H9 (cell line): ENCODE measurements around the gene LDB3. TPM values are rescaled to one million over a fixed set of nuclear protein-coding genes. Genes with fewer than 3 reads are reported as not detected.

Experiments used
- DNase-seq: peaks from one replicate; pipeline ENCODE4 v3.0.0-alpha.2; 2017
- H2AFZ ChIP-seq: one replicate; pipeline ENCODE4 v1.6.1; 2013; ENCODE audit warnings: mild to moderate bottlenecking, low read length, control low read depth, moderate library complexity
- H2AK5ac ChIP-seq: 2 replicates; pipeline ENCODE4 v1.6.1; 2013; ENCODE audit warnings: low read length, control low read depth, mixed read lengths; ENCODE audit not compliant: insufficient read length
- H2BK120ac ChIP-seq: one replicate; pipeline ENCODE4 v1.6.1; 2013; ENCODE audit warnings: low read depth, mild to moderate bottlenecking, low read length, control low read depth, inconsistent platforms; ENCODE audit not compliant: poor library complexity, severe bottlenecking
- H2BK12ac ChIP-seq: 2 replicates; pipeline ENCODE4 v1.6.1; 2013; ENCODE audit warnings: low read length, control low read depth, mixed read lengths, low read depth; ENCODE audit not compliant: insufficient read length
- H2BK15ac ChIP-seq: 2 replicates; pipeline ENCODE4 v1.6.1; 2013; ENCODE audit warnings: low read depth, low read length, control low read depth
- H2BK20ac ChIP-seq: one replicate; pipeline ENCODE4 v1.6.1; 2013; ENCODE audit warnings: low read depth, mild to moderate bottlenecking, low read length, control low read depth, inconsistent platforms; ENCODE audit not compliant: poor library complexity, severe bottlenecking
- H2BK5ac ChIP-seq: 2 replicates; pipeline ENCODE4 v1.6.1; 2013; ENCODE audit warnings: low read length, control low read depth, mixed read lengths; ENCODE audit not compliant: insufficient read length
- H3K14ac ChIP-seq: 2 replicates; pipeline ENCODE4 v1.6.1; 2013; ENCODE audit warnings: low read length, control low read depth; ENCODE audit not compliant: insufficient read depth
- H3K18ac ChIP-seq: 2 replicates; pipeline ENCODE4 v1.6.1; 2013; ENCODE audit warnings: low read depth, mild to moderate bottlenecking, mixed read lengths, low read length, control low read depth; ENCODE audit not compliant: insufficient read length
- H3K23ac ChIP-seq: 2 replicates; pipeline ENCODE4 v1.6.1; 2013; ENCODE audit warnings: low read length, control low read depth, mixed read lengths, low read depth; ENCODE audit not compliant: insufficient read length
- H3K23me2 ChIP-seq: 2 replicates; pipeline ENCODE4 v1.6.1; 2013; ENCODE audit warnings: low read depth, mild to moderate bottlenecking, mixed read lengths, low read length, control low read depth; ENCODE audit not compliant: insufficient read length, poor library complexity, severe bottlenecking
- H3K27ac ChIP-seq: 2 replicates; pipeline ENCODE4 v1.5.1; 2013; ENCODE audit warnings: low read length, control low read depth, mixed read lengths, low read depth; ENCODE audit not compliant: insufficient read length
- H3K27me3 ChIP-seq: 2 replicates; pipeline ENCODE4 v1.6.1; 2013; ENCODE audit warnings: low read length, control low read depth, inconsistent platforms; ENCODE audit not compliant: insufficient read depth
- H3K4ac ChIP-seq: 2 replicates; pipeline ENCODE4 v1.6.1; 2013; ENCODE audit warnings: low read depth, mild to moderate bottlenecking, control low read depth, inconsistent platforms, low read length, moderate library complexity
- H3K4me1 ChIP-seq: 2 replicates; pipeline ENCODE4 v1.6.1; 2013; ENCODE audit warnings: low read length, control low read depth, inconsistent platforms; ENCODE audit not compliant: insufficient read depth
- H3K4me2 ChIP-seq: 2 replicates; pipeline ENCODE4 v1.6.1; 2013; ENCODE audit warnings: low read length, control low read depth, mixed read lengths; ENCODE audit not compliant: insufficient read length, insufficient read depth
- H3K56ac ChIP-seq: 2 replicates; pipeline ENCODE4 v1.6.1; 2013; ENCODE audit warnings: low read depth, mild to moderate bottlenecking, mixed read lengths, low read length, control low read depth; ENCODE audit not compliant: insufficient read length
- H3K79me1 ChIP-seq: 2 replicates; pipeline ENCODE4 v1.6.1; 2013; ENCODE audit warnings: low read depth, mild to moderate bottlenecking, moderate library complexity, low read length, control low read depth, inconsistent platforms; ENCODE audit not compliant: insufficient read depth, poor library complexity, severe bottlenecking
- H3K79me2 ChIP-seq: 2 replicates; pipeline ENCODE4 v1.6.1; 2013; ENCODE audit warnings: low read length, control low read depth, inconsistent platforms; ENCODE audit not compliant: insufficient read depth
- H3K9ac ChIP-seq: 2 replicates; pipeline ENCODE4 v1.6.1; 2013; ENCODE audit warnings: low read length, control low read depth, mixed read lengths; ENCODE audit not compliant: insufficient read length; ENCODE audit errors: extremely low read depth
- H3K9me3 ChIP-seq: one replicate; pipeline ENCODE4 v1.6.1; 2013; ENCODE audit warnings: low read depth, low read length, inconsistent platforms; ENCODE audit not compliant: control insufficient read depth
- H3T11ph ChIP-seq: one replicate; pipeline ENCODE4 v1.6.1; 2013; ENCODE audit warnings: mild to moderate bottlenecking, low read length, control low read depth, inconsistent platforms
- H4K20me1 ChIP-seq: one replicate; pipeline ENCODE4 v1.6.1; 2013; ENCODE audit not compliant: control insufficient read depth, insufficient read length, insufficient read depth
- H4K5ac ChIP-seq: 2 replicates; pipeline ENCODE4 v1.6.1; 2013; ENCODE audit warnings: low read depth, mild to moderate bottlenecking, mixed read lengths, low read length, control low read depth; ENCODE audit not compliant: insufficient read length
- H4K8ac ChIP-seq: replicated peaks from 2 replicates; pipeline ENCODE4 v1.6.1; 2013; ENCODE audit warnings: low read length, control low read depth, mixed read lengths, low read depth; ENCODE audit not compliant: insufficient read length
- H4K91ac ChIP-seq: 2 replicates; pipeline ENCODE4 v1.6.1; 2013; ENCODE audit warnings: low read depth, mild to moderate bottlenecking, moderate library complexity, mixed read lengths, low read length, control low read depth; ENCODE audit not compliant: insufficient read length
- H3K27ac Mint-ChIP-seq, 3 experiments: 2 replicates in 2 of 3; 3 replicates in 1 of 3; pipeline ENCODE4 v1.8.0; 2020 to 2021; ENCODE audit warnings: mixed read lengths in 3 of 3, mild to moderate bottlenecking in 1 of 3, moderate library complexity in 1 of 3
- H3K27me3 Mint-ChIP-seq: 2 replicates; pipeline ENCODE4 v1.8.0; 2021; ENCODE audit warnings: low read depth, mild to moderate bottlenecking, moderate library complexity, mixed read lengths
- H3K36me3 Mint-ChIP-seq, 3 experiments: 2 replicates in 2 of 3; 3 replicates in 1 of 3; pipeline ENCODE4 v1.8.0; 2020 to 2021; ENCODE audit warnings: low read depth in 3 of 3, mixed read lengths in 3 of 3; ENCODE audit not compliant: insufficient read depth in 1 of 3
- H3K4me1 Mint-ChIP-seq, 2 experiments: 2 replicates each; pipeline ENCODE4 v1.8.0; 2020; ENCODE audit warnings: mixed read lengths in 2 of 2
- H3K4me3 Mint-ChIP-seq, 2 experiments: 2 replicates in 1 of 2; 3 replicates in 1 of 2; pipeline ENCODE4 v1.8.0; 2020 to 2021; ENCODE audit warnings: mild to moderate bottlenecking in 2 of 2, mixed read lengths in 2 of 2, moderate library complexity in 1 of 2
- H3K9me3 Mint-ChIP-seq, 2 experiments: 2 replicates in 1 of 2; 3 replicates in 1 of 2; pipeline ENCODE4 v1.8.0; 2020; ENCODE audit warnings: mild to moderate bottlenecking in 2 of 2, mixed read lengths in 2 of 2, moderate library complexity in 1 of 2
- WGBS: extraction: QIAGEN DNeasy Blood & Tissue Kit; methylation state at CpG from one replicate; pipeline ENCODE4 v1.1.7; 2013; ENCODE audit warnings: missing lambda C conversion rate, low lambda C conversion rate, mixed read lengths; ENCODE audit not compliant: insufficient read length; ENCODE audit errors: extremely low coverage; 5-methylcytosine and 5-hydroxymethylcytosine counted together
- total RNA-seq: library from RNA; stranded (reverse); gene quantifications from 2 replicates; pipeline ENCODE4 v1.2.1, GENCODE V29; 2021
- TF ChIP-seq, protein P1 (sequence below): fragments of 200-600 bp; sonication (generic); conservative IDR thresholded peaks from 3 replicates; pipeline ENCODE4 v1.8.0; 2021; ENCODE audit warnings: antibody characterized with exemption, mild to moderate bottlenecking

The LDB3 gene
- total RNA-seq, 1 experiment from 2014 or later, result 0.17 TPM

DNA sequence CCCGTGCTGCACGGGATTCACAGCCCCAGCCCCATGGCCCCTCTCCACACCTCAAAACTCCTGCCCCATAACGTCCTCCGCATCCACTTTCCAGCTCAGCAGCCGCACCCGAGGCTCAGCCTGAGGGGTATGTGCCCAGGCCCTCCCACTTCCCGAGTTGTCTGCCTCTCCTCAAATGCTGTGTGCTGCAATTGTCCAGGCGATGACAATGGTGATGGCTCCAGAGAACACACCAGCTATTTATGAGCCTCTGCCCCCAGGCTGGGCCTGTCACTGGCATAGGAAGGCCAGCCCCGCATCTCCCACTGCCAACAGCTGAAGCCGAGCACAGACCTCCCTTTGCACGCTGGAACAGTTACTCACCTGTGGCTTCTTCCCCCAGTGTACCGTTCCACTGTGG is 2.4 kb upstream of the LDB3 start:
- Mint-ChIP-seq H3K27ac (peak overlapping the region in 1 of 3 experiments; percentile 57; a peak in 1 of 7 replicates), H3K9me3 (no peaks in the 10 kb centered on the region), H3K4me3 (no peak overlapping the region), H3K4me1 (peaks cover 24 to 37% of the 10 kb centered on the region in 2 experiments), H3K27me3 (no peaks in the 10 kb centered on the region; the same call in 1 of the 2 replicates), H3K36me3 (no peaks in the 10 kb centered on the region)
- no peak overlapping the region for H3K9ac ChIP-seq
- H4K20me1 ChIP-seq, result no peaks in the 10 kb centered on the region
- no peak overlapping the region for H4K91ac ChIP-seq
- H3T11ph ChIP-seq, result no peak overlapping the region
- no peaks in the 10 kb centered on the region for H3K27me3 ChIP-seq
- H2BK15ac ChIP-seq, result no peak overlapping the region
- H2BK12ac ChIP-seq, result no peak overlapping the region
- no peak overlapping the region for H3K4me2 ChIP-seq
- H3K23me2 ChIP-seq, result no peaks in the 10 kb centered on the region
- H4K5ac ChIP-seq, result no peak overlapping the region
- H2BK120ac ChIP-seq, result no peak overlapping the region
- H2BK20ac ChIP-seq, result no peak overlapping the region
- no peak overlapping the region for H2BK5ac ChIP-seq
- no peaks in the 10 kb centered on the region; the same call in 1 of the 2 replicates for H3K4me1 ChIP-seq
- no peak for DNase-seq
- no peak overlapping the region for H3K18ac ChIP-seq
- no peak overlapping the region for H3K4ac ChIP-seq
- no CpG with 5 or more reads among the region's 12 CpGs for WGBS
- no peak overlapping the region for H2AK5ac ChIP-seq
- no peak overlapping the region for H4K8ac ChIP-seq
- no peak overlapping the region for H3K14ac ChIP-seq
- H3K79me1 ChIP-seq, result no peaks in the 10 kb centered on the region
- TF ChIP-seq, protein P1, sequence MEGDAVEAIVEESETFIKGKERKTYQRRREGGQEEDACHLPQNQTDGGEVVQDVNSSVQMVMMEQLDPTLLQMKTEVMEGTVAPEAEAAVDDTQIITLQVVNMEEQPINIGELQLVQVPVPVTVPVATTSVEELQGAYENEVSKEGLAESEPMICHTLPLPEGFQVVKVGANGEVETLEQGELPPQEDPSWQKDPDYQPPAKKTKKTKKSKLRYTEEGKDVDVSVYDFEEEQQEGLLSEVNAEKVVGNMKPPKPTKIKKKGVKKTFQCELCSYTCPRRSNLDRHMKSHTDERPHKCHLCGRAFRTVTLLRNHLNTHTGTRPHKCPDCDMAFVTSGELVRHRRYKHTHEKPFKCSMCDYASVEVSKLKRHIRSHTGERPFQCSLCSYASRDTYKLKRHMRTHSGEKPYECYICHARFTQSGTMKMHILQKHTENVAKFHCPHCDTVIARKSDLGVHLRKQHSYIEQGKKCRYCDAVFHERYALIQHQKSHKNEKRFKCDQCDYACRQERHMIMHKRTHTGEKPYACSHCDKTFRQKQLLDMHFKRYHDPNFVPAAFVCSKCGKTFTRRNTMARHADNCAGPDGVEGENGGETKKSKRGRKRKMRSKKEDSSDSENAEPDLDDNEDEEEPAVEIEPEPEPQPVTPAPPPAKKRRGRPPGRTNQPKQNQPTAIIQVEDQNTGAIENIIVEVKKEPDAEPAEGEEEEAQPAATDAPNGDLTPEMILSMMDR, result no peak
- H3K56ac ChIP-seq, result no peak overlapping the region
- no peaks in the 10 kb centered on the region for H3K9me3 ChIP-seq
- no peak overlapping the region for H2AFZ ChIP-seq
- H3K79me2 ChIP-seq, result no peaks in the 10 kb centered on the region
- no peak overlapping the region for H3K27ac ChIP-seq
- no peak overlapping the region for H3K23ac ChIP-seq
